HG03432 (cell line): ENCODE data around the gene CSTF3.
"Not testable (repeated sequence)": the region's sequence is repeated elsewhere in the genome, so short reads cannot be mapped to it uniquely, and the experiment has no call there.

Experiments used
- ATAC-seq: cut with Tn5 transposase; IDR thresholded peaks from one replicate; pipeline ENCODE4 v1.9.1; 2021; ENCODE audit warnings: mild to moderate bottlenecking, moderate library complexity; ENCODE audit not compliant: unreplicated experiment

Gene CSTF3

DNA sequence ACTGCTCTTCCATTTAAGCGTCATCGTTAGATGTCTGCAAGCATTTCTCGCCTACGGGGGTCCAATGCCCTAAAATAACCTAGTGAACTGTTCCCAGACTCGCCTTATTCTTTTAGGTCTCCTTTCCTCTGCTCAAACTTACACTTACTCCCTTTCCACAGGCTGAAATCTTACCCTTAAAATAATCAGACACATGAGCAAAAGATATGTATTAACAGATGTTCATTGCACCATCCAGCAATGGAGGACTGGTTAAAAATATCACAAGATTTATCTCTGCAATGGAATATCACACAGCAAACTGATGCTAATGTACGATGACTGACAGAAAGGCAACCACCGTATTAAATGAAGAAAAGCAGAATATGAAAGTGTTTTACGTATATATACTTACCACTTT is 1.6 kb upstream of the CSTF3 start:
- ATAC-seq, result no peak

DNA sequence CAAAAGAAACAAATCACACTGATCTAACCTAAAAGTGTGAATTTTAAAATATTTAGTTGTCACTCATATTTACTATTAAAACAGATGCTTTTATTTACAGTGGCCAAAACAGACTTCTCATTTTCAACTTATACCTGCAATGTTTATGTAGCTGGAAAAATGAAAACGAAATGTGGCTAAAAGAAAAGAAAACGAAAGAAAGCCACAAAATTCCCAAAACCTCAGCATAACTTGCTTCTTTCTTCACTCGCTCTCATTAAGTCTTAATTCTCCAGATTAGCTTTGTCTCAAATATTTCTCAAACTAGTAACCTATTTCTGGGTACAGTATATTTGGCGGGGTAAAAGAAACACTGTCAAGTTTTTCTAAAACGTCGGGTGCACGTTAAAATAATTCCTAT is 693 bp downstream of the CSTF3 start:
- ATAC-seq, result no peak

DNA sequence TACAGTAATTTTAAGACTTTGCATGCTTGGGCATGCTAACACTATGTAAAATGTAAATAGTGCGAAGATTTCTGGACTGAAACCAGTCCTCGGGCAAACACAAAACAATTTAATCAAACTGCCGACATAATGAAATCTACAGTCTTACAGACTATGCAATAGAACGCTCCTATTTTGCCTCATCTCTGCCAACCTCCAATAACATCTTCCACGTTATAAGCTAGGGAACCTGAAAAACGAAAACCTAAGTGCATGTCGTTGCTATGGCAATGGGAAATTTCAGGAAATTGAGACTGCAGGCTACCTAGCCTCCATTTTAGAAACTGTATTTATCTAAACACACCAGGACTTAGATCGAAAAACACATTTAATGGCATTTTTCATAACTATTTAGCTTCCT is 1.1 kb downstream of the CSTF3 start:
- ATAC-seq, result no peak

DNA sequence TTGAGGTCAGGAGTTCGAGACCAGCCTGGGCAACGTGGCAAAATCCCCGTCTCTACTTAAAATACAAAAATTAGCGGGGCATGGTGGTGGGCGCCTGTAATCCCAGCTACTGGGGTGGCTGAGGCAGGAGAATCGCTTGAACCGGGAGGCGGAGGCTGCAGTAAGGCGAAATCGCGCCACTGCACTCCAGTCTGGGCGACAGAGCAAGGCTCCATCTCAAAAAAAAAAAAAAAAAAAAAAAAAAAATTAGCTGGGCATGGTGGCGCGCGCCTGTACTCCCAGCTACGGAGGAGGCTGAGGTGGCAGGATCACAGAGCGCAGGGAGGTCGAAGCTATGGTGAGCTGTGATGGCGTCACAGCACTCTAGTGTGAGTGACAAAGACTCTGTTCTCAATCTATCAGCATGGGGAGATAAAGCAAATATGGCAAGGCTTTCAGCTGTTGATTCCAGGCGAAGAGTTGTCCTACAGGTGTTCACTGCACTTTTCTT is 1.9 kb downstream of the CSTF3 start:
- not testable (repeated sequence) for ATAC-seq

DNA sequence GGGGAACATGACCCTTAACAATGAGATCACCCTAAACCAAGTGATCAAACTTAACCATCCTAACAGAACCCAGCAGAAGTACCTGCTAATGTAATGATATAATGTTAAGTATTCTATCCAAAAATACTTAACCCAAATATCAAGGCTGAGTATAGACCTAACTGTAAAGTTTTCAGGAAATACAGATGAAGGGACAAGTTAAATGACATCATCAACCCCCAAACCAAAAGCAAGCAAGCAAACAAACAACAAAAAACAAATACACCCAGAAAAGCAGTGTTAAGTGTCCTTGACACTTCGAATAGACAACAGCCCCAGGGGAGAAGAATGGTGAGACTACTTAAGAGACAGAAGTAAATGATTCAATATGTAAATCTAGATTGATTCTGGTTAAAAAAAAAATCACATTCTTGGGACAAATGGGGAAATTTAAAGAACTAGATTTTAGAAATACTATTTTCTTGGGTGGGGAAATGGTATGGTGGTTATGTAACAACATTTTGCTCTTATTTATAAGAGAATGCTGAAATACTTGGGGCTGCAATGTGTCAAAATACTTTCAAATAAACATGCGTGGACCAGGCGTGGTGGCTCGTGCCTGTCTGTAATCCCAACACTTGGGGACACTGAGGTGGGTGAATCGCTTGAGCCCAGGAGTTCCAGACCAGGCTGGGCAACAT is 2.5 kb downstream of the CSTF3 start:
- ATAC-seq, result no peak

DNA sequence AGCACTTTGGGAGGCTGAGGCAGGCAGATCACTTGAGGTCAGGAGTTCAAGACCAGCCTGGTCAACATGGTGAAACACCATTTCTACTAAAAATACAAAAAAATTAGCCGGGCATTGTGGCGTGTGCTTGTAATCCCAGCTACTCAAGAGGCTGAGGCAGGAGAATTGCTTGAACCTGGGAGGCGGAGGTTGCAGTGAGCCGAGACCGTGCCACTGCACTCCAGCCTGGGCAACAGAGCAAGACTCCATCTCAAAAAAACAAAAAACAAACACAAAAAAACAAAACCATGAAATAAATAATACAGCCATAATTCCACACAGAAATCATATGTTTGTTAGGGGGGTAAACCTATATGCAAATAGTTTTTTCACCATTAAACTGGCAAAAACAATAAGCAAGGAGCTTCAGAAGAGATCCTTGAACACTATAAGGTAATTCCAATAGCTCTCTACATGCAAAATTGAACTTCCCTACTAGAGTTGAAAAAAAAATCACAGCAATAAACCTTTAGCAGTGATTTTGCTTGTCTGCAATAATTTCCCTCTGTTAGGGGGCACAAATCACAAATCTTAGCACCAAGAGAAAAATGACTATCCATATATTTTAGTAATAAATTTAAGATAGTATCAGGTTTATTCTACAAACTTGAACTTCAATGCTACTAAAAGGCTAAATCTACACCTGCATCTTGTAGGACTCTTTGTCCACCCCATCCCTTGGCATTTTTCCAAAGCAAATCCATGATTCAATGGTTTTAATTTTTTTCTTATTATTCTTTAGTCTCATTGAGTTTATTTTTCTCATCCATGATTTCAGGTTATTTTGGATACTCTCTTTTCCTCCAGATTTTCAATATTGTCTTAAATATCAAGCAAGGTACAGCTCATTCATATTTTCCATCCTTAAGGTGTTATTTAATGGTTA is 3.9 kb downstream of the CSTF3 start:
- ATAC-seq, result no peak

DNA sequence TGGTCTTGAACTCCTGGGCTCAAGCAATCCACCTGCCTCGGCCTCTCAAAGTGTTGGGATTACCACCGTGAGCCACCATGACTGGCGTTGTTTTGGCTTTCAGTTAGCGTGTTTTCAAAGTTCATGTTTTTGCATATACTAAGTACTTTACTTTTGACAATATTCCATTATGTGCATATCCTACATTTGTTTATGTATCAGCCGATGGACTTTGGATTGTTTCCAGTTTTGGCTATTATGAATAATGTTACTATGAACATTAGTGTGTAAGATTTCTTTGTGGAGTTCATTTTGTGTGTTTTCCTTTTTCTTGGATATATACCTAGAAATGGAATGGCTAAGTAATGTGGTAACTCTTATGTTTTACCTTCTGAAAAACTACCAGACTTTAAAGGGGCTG is 9.9 kb downstream of the CSTF3 start:
- no peak for ATAC-seq

DNA sequence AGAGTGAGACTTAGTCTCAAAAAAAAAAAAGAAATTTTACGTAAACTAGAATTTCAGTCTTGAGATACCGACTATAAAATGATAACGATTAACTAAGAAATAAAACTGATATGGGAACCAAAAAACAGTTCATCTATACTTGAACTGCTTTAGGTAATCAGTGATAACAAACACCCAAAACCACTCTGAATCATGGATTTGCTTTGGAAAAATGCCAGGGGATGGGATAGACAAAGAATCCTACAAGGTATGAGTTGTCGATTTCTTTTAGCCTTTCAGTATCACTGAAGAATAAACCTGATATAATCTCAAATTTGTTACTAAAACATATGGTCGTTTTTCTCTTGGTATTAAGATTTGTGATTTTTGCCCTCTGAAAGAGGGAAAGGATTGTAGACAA is 13.7 kb downstream of the CSTF3 start:
- no peak for ATAC-seq

DNA sequence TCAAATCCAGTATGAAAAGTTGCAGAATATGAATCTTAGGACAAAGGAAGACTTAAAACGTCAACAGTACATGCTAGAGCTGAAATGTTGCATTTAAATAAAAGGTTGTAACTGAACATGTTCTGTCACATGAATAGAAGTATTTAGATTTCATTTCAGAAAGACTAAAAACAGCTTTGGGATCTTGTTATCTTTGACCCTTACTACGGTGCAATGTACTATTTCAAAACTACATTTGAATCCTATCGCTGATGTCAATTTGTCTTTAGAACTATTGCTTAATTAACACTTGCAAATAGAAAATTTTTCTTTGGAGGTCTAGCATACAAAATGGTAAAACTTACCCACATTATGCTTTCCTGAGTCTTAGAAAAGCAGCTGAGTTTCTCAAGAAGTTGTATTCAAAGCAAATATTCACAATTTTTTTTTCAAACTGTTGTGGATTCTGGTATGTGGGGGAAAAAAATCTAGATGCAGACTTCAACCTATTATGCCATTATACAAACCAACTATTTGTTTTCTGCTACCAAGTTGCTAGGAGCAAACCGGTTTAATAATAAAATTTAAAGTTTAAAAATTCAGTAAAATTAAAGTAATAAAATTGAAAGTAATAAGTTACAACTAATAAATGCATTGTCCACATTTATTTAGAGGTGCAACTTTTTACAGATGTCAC is 25.4 kb downstream of the CSTF3 start:
- no peak for ATAC-seq

DNA sequence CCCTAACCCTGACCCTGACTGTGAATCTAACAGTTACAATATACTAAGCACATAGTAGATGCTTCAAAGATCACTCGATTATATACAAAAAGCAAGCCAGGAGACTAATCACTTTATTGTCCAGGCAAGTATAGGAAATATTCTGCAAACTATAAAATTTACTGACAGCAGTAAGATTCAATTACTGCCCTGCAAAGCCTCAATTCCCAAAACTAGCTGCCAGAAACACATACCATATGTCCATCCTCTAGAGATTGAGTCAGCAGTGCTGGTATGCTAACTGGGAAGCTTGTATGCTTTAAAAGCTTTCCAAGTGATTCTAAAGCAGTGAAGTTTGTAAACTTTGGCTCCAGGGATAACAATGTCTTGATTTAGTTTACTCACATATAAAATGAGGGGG is 26.1 kb downstream of the CSTF3 start:
- no peak for ATAC-seq

DNA sequence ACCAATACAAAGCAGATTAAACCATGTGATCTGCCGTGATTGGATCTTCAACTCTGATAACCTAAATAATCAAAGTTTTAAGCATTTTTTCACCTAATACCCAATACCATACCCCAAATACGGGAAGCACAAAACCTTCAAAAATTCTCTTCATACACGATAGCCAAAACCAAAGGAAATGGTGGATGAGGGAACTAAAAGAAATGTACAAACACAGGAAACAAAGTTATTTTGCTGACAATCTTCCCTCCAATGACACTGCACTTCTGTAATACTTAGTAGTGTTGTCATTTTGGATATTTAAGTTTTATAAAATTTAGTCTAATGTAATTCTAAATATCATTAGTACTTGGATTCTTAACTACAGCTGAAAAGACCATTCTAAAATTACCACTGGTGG is 27.0 kb downstream of the CSTF3 start:
- ATAC-seq, result no peak

DNA sequence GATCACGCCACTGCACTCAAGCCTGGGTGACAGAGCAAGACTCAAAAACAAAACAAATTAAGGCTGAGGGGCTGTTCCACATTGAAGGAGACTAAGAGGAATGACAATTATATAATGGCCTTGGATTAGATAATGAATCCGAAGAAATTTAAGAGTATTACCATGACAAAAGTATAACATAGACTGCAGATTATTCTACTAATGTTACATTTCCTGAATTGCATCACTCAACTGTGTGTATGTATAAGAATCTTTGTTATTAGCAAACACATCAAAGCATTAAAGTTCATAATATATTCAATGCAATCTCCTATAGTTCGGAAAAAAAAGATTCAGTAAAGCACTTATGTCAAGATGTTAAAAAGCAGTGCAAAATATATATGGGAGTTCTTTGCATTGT is 27.5 kb downstream of the CSTF3 start:
- ATAC-seq, result no peak

DNA sequence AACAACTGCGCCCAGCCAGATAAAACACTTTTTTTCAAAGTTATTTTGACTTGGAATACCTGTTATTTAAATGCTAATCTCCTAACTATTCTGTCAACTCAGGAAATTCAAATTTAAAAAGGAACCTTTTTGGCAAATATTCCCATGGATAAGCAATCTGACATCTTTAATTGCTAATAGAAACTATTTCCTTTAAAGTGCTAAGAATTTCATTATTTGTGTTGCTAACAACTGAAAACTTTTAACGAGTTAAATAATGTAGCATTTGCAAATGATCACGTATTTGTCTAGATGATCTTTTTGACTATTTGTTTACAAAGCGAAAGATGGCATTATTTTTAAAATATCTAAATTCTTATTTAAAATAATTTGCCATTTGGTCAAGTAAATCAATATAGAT is 28.8 kb downstream of the CSTF3 start:
- no peak for ATAC-seq

DNA sequence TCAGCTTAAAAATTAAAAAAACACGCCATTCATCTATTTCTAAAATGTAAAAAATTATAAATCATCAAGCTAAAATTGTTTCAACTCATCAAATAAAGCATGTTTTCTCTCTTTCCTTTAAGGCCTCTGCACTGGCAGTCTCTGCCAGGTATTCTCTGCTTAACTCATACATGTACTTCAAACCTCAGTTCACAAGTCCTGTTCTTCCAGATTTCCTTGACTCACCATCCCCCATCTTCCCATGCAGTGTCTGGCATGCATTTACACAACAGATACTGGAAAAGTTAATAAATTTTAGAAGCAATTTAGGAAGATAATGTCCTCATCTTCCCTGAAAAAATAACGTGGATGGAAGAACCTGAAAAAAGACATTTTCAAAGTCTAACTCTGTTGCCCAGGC is 32.5 kb downstream of the CSTF3 start:
- no peak for ATAC-seq

DNA sequence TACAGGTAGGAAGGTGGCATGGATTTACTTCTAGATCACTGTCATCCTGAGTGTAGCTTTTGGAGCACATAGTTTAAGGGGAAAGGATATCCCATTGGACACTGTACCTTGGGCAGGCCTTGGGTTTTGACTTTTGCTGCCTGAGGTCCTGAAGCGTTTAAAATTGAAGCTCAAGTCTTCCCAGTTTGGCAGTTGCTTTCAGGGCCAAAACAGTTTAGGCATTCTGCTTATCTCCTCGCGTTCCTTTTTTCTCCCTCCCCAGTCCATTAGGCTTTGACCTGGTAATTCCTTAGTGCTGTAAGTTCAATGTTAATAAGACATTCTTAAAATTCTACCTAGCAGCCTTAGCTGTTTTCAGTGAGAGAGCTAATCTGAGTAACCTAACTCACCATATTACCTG is 35.7 kb downstream of the CSTF3 start:
- no peak for ATAC-seq

DNA sequence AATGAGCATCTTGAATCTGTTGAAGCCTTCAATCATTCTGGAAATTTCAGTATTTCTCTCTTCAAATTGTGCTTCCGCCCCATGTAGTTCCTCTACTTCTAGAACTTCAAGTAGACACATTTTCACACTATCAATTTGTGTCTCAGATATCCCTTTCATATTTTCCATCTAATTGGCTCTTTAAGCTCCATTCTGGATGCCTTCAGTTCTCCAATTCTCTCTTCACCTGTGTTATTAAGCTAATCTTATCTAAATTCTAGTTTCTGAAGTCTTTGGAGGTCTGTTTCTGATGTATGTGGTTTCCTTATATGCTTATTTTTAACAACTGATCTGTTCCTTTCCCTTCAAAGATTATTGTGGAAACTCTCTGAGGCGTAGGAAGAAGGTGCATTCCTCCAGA is 36.3 kb downstream of the CSTF3 start:
- ATAC-seq, result no peak

DNA sequence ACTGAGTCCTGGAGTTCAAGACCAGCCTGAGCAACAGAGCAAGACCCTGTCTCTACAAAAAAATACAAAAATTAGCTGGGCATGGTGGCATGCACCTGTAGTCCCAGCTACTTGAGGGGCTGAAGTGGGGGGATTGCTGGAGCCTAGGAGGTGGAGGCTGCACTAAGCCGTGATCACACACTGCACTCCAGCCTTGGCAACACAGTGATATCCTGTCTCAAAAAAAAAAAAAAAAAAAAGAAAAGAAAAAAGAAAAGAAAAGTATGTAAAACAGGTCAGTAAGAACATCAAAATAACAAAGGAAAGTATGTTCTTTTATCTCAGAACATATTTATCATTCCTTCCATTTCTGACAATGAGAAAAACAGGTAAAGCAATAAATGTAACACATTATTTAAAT is 38.6 kb downstream of the CSTF3 start:
- not testable (repeated sequence) for ATAC-seq

DNA sequence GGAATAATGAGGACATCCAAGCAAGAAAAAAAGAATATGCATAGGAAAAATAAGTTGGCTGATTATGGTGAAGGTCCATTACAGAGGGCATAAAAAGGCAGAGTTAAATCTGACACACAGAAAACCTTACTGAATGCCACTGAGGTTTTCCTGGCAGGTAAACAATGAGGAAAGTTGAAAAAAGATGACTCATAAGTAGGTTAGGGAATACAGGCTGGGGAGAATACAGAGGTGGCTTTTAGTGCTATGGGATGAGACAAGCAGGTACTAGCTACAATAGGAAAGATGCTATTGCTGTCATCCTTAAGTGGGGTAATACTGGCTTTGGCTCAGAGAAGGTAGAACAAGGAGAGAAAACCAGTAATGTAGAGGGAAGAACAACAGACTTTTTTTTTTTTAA is 44.7 kb downstream of the CSTF3 start:
- no peak for ATAC-seq

DNA sequence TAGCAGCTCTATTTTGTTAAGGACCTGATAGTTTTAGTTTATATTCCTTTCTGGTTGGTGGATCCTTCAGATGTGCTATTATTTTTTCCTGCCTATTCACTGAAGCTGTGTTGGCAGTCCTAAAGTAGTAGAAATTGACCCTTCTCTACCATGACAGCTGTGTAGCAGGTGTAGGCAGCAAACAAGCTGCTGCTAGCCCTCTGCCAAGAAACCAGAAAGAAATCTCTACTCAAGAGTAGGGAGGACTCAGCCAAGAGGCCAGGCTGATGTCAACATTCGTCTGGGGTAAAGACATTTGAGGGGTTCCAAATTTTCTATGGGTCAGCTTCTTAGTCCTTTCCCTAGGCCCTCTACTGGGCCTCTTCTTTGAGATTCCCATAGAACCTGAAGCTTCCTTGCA is 51.2 kb downstream of the CSTF3 start:
- no peak for ATAC-seq

DNA sequence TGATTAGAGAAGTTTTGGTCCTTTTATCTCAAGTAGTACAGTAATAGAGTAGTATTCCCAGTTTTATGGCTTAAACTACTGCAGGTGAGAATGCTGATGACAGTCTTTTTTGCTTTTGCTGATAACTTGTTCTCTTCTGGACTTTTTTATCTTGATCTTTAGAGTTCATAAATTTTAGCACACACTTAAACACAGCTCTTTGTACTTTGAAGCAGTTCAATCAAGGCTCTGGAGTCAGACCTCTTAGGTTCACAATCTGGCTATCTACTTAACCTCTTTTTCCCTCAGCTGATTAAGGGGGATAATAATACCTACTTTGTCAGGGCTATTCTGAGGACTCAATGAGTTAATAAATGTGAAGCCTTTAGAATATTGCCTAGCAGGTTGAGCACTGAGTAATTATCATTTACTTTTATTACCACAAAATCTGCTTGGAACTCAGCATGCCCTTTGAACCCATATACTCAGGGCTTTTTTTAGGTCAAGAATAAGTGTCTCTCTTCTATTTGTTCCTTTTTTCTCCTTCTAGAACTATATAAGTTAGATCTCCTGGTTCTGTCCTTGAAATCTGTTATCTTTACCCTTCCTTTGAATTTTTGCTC is 51.9 kb downstream of the CSTF3 start:
- ATAC-seq, result no peak

DNA sequence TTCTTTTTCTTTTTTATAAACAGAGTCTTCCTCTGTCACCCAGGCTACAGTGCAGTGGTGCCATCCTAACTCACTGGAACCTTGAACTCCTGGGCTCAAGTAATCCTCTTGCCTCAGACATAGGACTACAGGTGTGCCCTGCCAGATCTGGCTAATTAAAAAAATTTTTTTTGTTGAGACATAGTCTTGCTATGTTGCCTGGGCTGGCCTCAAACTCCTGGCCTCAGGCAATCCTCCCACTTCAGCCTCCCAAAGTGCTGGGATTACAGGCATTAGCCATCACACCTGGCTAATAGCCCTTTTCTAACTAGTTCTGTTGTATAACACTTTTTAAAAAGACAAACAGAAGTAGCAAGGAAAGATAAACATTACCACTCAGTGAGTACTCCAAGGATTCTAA is 57.4 kb downstream of the CSTF3 start:
- ATAC-seq, result no peak
